ENCODE data around the gene RERG.

Gene RERG

GRCh38 chr12:15199930-15200329 is 21.3 kb downstream of the RERG start:
- Histone ChIP-seq H3K4me2 (ENCODE audit: low read depth, low read length) (no peak overlapping the region), H3K36me3 (replicated peaks; ENCODE audit: insufficient read depth, low read length) (no peaks in the 10 kb centered on the region), H3K4me1 (ENCODE audit: low read length) (no peaks in the 10 kb centered on the region), H3K27me3 (replicated peaks; ENCODE audit: insufficient read depth, low read length) (no peaks in the 10 kb centered on the region), H3F3A (ENCODE audit: insufficient read depth, low read length) (no peaks in the 10 kb centered on the region), H3K9me2 (replicated peaks; ENCODE audit: insufficient read depth, low read length) (no peaks in the 10 kb centered on the region), H3K79me2 (ENCODE audit: low read length) (no peaks in the 10 kb centered on the region), H3K27ac (ENCODE audit: low read length) (no peak overlapping the region), H3K9ac (ENCODE audit: low read length) (no peak overlapping the region), H3K4me3 (ENCODE audit: low read length) (no peak overlapping the region), H4K20me1 (ENCODE audit: insufficient read depth, low read length) (no peaks in the 10 kb centered on the region), H2AFZ (ENCODE audit: low read length) (no peak overlapping the region), H3K9me3 (replicated peaks; ENCODE audit: insufficient read depth, low read length) (no peaks in the 10 kb centered on the region)
- no peak for DNase-seq
- TF ChIP-seq CTCF (IDR thresholded peaks at IDR 0.05; ENCODE audit: low read length) (no peak), EZH2 (optimal IDR thresholded peaks at IDR 0.05; ENCODE audit: low read depth, low read length) (no peak), EZH2phosphoT487 (IDR thresholded peaks at IDR 0.05; ENCODE audit: low read length) (no peak)

GRCh38 chr12:15196678-15197505 is 24.3 kb downstream of the RERG start:
- no peaks in the 10 kb centered on the region for H3K9me2 ChIP-seq (replicated peaks; ENCODE audit: insufficient read depth, low read length)
- H3K9me3 ChIP-seq (replicated peaks; ENCODE audit: insufficient read depth, low read length), result no peaks in the 10 kb centered on the region
- H3K27ac ChIP-seq (ENCODE audit: low read length), result no peak overlapping the region
- H3K79me2 ChIP-seq (ENCODE audit: low read length), result no peaks in the 10 kb centered on the region
- DNase-seq, result no peak
- no peaks in the 10 kb centered on the region for H3K36me3 ChIP-seq (replicated peaks; ENCODE audit: insufficient read depth, low read length)
- H4K20me1 ChIP-seq (ENCODE audit: insufficient read depth, low read length), result no peaks in the 10 kb centered on the region
- no peaks in the 10 kb centered on the region for H3F3A ChIP-seq (ENCODE audit: insufficient read depth, low read length)
- no peaks in the 10 kb centered on the region for H3K4me1 ChIP-seq (ENCODE audit: low read length)
- H3K4me3 ChIP-seq (ENCODE audit: low read length), result no peak overlapping the region
- H2AFZ ChIP-seq (ENCODE audit: low read length), result no peak overlapping the region
- no peak overlapping the region for H3K4me2 ChIP-seq (ENCODE audit: low read depth, low read length)
- no peak for TF ChIP-seq EZH2phosphoT487 (IDR thresholded peaks at IDR 0.05; ENCODE audit: low read length)
- no peak for TF ChIP-seq EZH2 (optimal IDR thresholded peaks at IDR 0.05; ENCODE audit: low read depth, low read length)
- no peak for TF ChIP-seq CTCF (IDR thresholded peaks at IDR 0.05; ENCODE audit: low read length)
- no peaks in the 10 kb centered on the region for H3K27me3 ChIP-seq (replicated peaks; ENCODE audit: insufficient read depth, low read length)
- no peak overlapping the region for H3K9ac ChIP-seq (ENCODE audit: low read length)

DNA sequence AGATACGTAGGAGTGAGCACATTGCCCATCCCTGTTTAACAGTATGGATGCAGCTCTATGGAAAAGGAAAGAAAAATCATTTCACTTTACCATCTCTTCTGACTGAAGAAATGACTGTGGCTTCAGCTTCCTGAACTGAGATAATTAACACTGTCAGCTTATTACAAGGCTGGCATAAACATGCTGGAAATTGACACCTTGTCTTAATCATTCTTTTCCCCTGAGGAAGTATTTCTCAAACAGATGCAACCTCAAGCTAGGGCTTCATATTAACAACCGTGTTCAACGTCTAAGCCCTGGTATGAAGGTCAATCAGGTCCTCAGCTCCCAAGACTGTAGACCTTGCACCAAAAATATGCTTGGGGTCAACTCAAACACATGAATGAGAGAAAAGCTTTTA is 25.0 kb downstream of the RERG start:
- TF ChIP-seq CTCF (IDR thresholded peaks at IDR 0.05; ENCODE audit: low read length), result no peak
- DNase-seq, result no peak
- H3K4me1 ChIP-seq (ENCODE audit: low read length), result no peaks in the 10 kb centered on the region

More for the DNA sequence above, 25.0 kb downstream of the RERG start:
- Histone ChIP-seq H3K4me2 (ENCODE audit: low read depth, low read length) (no peak overlapping the region), H3K4me3 (ENCODE audit: low read length) (no peak overlapping the region), H3K9me3 (replicated peaks; ENCODE audit: insufficient read depth, low read length) (no peaks in the 10 kb centered on the region), H3K27ac (ENCODE audit: low read length) (no peak overlapping the region), H3K27me3 (replicated peaks; ENCODE audit: insufficient read depth, low read length) (no peaks in the 10 kb centered on the region), H3F3A (ENCODE audit: insufficient read depth, low read length) (no peaks in the 10 kb centered on the region), H3K36me3 (replicated peaks; ENCODE audit: insufficient read depth, low read length) (no peaks in the 10 kb centered on the region), H2AFZ (ENCODE audit: low read length) (no peak overlapping the region), H3K9ac (ENCODE audit: low read length) (no peak overlapping the region), H3K9me2 (replicated peaks; ENCODE audit: insufficient read depth, low read length) (no peaks in the 10 kb centered on the region), H3K79me2 (ENCODE audit: low read length) (no peaks in the 10 kb centered on the region), H4K20me1 (ENCODE audit: insufficient read depth, low read length) (no peaks in the 10 kb centered on the region)
